Heart left ventricle (tissue), 13 donors: ENCODE data around the gene RFX6.

Experiments used
- CTCF ChIP-seq, 12 donors: fragments of 200-600 bp; sonication (generic) in 4 of 12; IDR thresholded peaks; one replicate each; pipeline versions ENCODE4 v1.5.0 to v1.8.0; 2018 to 2022; ENCODE audit warnings: antibody characterized with exemption in 12 of 12, mild to moderate bottlenecking in 5 of 12
- POLR2A ChIP-seq, 2 donors: fragments of 450-650 bp; IDR thresholded peaks; one replicate each; pipeline ENCODE4 v1.6.1; 2017; ENCODE audit warnings: antibody characterized with exemption in 2 of 2, mild to moderate bottlenecking in 2 of 2, moderate library complexity in 2 of 2
- donor health status: ischemic (EF 13 %, LVEDD 7.1; RV severe dilation, severe dysfunction).
- donor health status: DM: no; HTN: yes; CAD: no.
- donor health status: DM: no; HTN: no; CAD: no.
- donor health status: ischemic (EF 25% LVEDD 6.9; RV normal size, moderate dysfunction).
- donor health status: ischemic (EF 25% LVEDD 5.7; RV mildly dilated, moderate dysfunction).
- donor health status: ischemic (EF 35%, LVEDD 5.7; RV mildly dilated, moderate dysfunction).
- donor health status: nonischemic (EF 11% LVEDD 7.7; RV severe dilation, severe dysfunction).
- donor health status: DM: yes; HTN: yes; CAD: no.
- donor health status: PGD.
- donor health status: ischemic (EF 29% LVEDD 5.4; RV normal size, mild dysfunction).
- donor health status: nonischemic (EF 23%, LVEDD 6.1; RV moderate dilation, normal function).

GRCh38 chr6:116948533-116949304 lies 71.7 kb downstream of the RFX6 start:
- TF ChIP-seq CTCF (IDR thresholded peaks at IDR 0.05) = no peak
- TF ChIP-seq POLR2A (IDR thresholded peaks at IDR 0.05) = no peak
